AG10803 (cell line): ENCODE data around the gene MED10.

Experiments
- DNase-seq: peaks from one replicate; pipeline ENCODE4 v3.0.0; 2010; ENCODE audit warnings: low read depth
- H3K4me3 ChIP-seq: 2 replicates; pipeline ENCODE4 v1.5.1; 2011; ENCODE audit warnings: mild to moderate bottlenecking, low read length, control low read depth
- CTCF ChIP-seq: conservative IDR thresholded peaks from 2 replicates; pipeline ENCODE4 v1.5.1; 2011; ENCODE audit warnings: mild to moderate bottlenecking, low read length, control low read depth, inconsistent platforms

The MED10 gene

GRCh38 chr5:6407558-6408259 lies 29.4 kb upstream of the MED10 start:
- no peak for TF ChIP-seq CTCF
- H3K4me3 ChIP-seq, result no peak overlapping the region
- DNase-seq, result no peak

- TF ChIP-seq CTCF, result no peak
- no peak overlapping the region for H3K4me3 ChIP-seq
- DNase-seq, result no peak
These were observed 27.2 kb upstream of the MED10 start for GRCh38 chr5:6405591-6405990.

GRCh38 chr5:6404129-6404528 lies 25.8 kb upstream of the MED10 start:
- peak; percentile 90 for DNase-seq
- no peak for TF ChIP-seq CTCF
- H3K4me3 ChIP-seq, result no peak overlapping the region

DNA sequence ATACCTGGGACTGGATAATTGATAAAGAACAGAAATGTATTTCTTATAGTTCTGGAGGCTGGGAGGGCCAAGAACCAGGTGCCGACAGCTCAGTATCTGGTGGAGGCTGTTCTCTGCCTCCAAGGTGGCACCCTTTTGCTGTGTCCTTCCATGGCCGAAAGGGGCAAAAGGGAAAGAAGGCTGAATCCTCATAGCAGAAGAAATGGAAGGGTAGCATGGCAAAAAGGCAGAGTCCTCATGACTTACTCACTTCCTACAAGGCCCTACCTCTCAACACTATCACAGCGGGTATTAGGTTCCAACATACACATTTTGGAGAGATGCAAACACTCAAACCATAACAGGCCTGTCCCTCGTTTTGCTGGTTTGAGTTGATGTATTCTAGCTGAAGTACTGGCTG lies 25.1 kb upstream of the MED10 start:
- no peak for TF ChIP-seq CTCF
- no peak for DNase-seq
- no peak overlapping the region for H3K4me3 ChIP-seq

- no peak for TF ChIP-seq CTCF
- no peak overlapping the region for H3K4me3 ChIP-seq
- DNase-seq, result peak; percentile 67
These were observed 24.6 kb upstream of the MED10 start for GRCh38 chr5:6402939-6403338.

- TF ChIP-seq CTCF, result no peak
- no peak overlapping the region for H3K4me3 ChIP-seq
- no peak for DNase-seq
These were observed 23.1 kb upstream of the MED10 start for GRCh38 chr5:6401410-6401809.
